Activated effector memory CD4-positive, alpha-beta T cell treated with Interleukin-2 at 50 U/mL for 16 hours (primary cell): ENCODE data around the gene RADIL.

Experiments used
- DNase-seq: peaks from one replicate; pipeline ENCODE4 v3.0.0-alpha.2; 2020

The RADIL gene

GRCh38 chr7:4825081-4825480 is 58.4 kb downstream of the RADIL start:
- DNase-seq, result no peak

- no peak for DNase-seq
These were observed 59.3 kb downstream of the RADIL start for GRCh38 chr7:4824120-4824775.

DNA sequence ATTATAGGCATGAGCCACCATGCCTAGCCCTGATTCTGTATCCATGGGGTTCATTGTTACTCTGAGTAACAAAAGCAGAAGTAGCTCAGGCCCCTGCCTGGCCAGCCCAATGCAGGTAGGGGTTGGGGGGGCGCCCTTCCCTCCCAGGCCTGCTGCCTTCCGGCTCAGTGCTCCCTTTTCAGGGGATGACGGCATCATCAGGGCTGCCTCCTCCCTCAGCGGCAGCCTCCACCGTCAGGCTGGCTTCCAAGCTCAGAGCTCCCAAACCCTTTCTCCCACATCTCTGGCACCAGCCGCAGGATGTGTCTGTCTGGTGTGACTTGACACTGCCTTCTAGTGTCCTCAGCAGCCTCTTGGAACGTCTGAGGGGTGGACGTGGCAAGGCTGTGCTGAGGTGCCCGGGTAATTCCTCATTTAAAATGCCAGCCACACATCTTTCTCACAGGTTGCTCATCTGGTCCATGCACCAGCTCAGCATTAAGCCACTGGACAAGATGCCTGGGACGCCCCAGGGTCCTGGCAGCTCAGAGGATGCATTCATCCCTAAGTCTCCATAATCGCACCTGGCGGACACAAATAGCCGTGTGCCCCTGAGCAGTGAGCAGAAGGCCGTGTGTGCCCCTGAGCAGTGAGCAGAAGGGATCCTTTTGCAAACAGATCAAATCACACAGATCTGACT is 59.9 kb downstream of the RADIL start:
- no peak for DNase-seq

DNA sequence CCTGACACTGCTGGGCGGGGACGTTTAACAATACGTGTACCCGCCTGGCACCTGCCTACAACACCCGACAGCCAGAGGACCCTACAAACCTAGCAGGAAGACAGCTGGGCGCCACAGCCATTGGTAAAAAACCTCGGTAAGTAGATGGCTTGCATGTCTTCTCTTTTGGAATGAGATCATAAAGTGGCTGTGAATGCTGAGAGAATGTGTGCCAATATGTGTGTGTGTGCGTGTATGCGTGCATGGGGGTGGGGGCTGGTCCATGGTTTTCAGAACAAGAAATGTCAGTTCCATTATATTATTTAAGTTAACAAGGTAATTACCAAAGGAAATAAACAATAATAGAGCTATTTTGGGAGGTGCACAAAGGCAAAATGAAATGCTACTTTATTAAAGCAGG is 60.8 kb downstream of the RADIL start:
- DNase-seq, result no peak

- DNase-seq, result no peak
These were observed 62.5 kb downstream of the RADIL start for GRCh38 chr7:4820967-4821471.

GRCh38 chr7:4820405-4820966 is 63.0 kb downstream of the RADIL start:
- DNase-seq, result no peak

DNA sequence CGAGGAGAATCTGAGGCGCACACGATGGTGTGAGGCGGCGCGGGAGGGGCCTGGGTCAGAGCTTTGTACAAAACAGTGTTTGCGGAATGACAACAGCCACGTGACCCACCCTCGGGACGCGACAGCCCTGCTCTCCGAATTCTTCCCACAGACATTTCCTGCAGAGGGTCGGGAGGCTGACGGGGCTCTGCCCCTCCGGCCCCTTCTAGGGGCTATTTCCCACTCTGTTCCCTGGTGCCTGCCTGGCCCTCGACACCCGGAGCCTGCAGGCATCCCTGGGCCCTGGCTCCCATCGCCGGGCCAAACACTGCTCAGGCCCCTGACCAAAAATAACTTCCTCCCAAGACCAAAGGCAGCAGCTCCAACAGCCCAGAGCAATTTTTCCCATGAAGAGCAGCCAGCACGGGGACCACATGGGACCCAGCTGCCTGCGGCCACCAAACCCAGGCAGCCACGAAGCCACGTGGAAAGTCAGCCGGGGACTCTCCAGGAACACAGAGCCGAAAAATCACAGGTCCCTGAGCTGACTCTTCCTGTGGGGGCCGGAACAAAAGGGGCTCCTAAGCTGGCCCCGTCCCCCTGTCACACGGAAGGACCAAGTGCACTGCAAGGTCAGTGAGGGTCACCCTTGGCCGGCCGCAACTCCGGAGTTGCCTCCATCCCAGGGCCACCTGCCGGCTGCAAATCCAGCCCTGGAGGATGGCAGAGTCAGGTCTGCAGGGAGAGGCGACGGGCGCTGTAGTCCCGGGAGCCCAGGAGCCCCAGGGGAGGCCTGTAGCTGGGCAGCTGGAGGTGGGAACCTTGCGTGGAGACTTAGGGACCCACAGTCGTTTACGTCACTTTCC is 63.7 kb downstream of the RADIL start:
- DNase-seq, result no peak

DNA sequence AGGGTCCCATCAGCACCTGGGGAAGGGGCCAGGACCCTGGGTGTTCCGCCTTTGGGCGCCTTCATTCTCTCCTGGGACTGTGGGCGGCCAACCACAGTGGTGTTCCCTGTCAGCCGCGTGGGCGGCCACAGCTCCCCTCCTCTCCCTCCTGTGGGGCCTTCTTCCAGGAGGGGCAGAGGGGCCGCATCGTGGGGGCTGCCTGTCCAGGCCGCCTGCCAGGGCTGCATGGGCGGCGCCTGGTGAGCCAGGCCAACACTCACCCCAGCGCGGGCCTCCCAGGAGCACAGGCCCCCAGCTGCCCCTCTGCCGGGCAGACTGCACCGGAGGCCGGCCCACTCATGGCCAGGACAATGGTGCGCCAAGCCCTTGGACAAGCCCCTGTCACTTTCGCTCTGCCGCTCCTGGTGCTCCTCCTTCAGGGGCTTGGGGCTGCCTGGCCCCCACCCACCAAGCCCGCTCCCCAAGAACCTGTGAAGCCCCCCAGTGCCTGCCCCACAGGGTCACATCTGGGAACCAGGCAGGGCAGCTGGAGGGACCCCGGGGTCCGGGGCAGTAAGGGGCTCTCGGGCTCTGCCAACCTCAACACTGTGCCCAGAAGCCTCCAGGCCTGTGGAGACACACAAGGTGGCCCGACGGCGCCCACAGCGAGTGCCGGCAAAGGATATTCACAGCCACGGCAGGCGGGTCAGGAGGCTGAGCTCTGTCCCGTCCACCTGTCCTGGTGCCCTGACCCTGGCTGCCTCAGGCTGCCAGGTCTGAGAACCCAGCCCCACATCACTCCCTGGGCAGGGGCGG is 65.3 kb downstream of the RADIL start:
- no peak for DNase-seq

DNA sequence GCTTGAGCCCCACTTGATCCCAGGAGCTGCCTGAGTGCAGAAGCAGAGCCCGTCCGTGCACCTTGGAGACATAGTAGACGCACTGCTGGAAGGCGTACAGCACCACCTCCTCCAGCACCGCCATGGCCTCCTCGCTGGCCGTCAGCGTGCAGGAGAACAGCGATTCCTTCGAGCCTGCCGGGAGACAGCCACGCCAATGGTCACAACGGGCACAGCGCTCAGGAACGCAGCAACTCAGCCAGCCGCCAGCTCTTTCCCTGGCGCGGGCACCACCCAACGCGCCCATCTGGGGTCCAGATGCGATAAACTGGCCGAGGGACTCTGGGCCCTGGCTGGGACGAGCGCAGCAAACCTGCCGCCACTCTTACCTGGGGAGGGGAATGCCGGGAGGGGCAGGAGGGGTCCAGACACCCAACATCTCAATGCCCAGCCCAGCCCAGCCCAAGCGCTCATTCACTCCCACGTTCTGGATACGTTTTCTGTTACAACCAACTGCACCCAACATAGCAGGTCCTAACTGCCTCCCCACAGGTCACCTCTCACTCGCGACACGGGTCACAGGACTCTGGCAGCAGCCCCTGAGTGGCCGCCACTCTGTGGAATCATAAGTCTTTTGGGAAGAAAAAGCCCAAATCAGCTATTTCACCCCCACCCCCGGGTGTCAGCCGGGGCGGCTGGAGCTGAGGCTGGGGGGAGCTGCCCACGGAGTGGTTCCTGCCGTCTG is 66.2 kb downstream of the RADIL start:
- no peak for DNase-seq

- no peak for DNase-seq
These were observed 67.0 kb downstream of the RADIL start for GRCh38 chr7:4816419-4817080.

- DNase-seq, result no peak
These were observed 67.7 kb downstream of the RADIL start for GRCh38 chr7:4815609-4816418.

DNA sequence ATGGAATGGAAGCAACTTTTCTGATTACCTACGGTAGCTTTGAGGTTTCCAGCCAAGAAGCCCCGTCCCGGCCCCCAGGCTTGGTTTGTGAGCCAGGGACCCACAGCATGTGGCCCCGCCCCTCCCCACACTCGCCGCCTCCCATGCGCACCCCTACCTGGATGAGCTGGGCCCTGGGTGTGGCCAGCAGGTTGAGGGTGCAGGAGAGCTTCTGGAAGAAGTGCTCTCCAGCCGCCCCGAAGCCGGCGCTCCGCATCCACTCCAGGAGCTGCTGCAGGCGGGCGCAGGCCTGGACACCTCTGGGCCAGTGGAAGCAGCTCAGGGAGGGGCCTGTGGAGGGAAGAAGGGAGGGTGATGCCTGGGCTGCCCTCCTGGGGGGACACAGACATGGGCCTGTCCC is 68.4 kb downstream of the RADIL start:
- no peak for DNase-seq

DNA sequence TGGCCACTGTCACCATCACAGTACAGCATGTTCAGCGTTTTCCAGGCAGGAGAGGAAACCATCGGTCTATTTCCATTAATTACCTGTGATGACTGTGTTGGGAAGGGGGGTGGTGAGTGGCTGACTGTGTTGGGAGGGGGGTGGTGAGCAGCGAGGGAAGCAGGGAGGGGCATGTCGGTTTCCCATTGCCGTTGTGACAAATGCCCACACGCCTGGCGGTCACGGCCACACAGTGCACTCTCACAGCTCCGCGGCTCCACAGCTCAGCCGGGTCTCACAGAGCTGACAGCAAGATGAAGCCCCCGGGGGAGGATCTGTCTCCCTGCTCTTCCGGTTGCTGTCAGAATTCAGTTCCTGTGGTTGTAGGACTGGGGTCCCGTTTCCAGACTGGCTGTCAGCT is 69.1 kb downstream of the RADIL start:
- DNase-seq, result no peak

- no peak for DNase-seq
These were observed 73.8 kb downstream of the RADIL start for GRCh38 chr7:4809666-4810065.

DNA sequence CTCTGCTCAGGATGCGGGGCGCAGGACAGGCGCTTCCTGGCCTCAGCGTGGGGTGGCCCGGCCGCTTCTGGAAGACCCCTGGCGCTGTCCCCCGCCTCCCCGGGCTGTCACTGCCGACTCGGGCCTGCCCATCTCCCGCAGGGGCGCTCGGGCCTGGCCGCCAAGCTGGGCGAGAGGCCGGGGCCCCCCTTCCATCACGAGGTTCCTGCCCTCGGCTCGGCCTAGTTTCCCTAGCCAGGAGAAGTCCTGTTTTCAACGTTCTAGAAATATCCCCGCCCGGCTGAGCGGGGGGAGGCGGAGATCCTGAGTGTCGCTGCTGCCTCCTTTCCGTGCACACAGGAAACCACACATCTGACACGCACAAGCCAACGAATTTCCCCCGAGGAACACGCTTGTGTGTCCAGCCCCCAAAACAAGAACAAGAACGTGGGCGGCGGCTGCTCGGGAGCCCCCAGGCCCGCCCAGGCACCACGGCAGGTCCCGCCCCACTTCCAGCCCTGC is 74.4 kb downstream of the RADIL start:
- no peak for DNase-seq

DNA sequence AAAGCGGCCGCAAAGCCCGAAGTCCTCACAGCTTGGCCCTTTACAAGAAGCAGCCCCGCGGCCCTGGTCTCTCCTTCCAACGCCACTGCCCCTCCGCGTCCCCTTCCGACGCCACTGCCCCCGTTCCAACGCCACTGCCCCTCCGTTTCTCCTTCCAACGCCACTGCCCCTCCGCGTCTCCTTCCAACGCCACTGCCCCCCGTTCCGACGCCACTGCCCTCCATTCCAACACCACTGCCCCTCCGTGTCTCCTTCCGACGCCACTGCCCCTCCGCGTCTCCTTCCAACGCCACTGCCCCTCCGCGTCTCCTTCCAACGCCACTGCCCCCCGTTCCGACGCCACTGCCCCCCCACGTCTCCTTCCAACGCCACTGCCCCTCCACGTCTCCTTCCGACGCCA is 75.0 kb downstream of the RADIL start:
- no peak for DNase-seq

DNA sequence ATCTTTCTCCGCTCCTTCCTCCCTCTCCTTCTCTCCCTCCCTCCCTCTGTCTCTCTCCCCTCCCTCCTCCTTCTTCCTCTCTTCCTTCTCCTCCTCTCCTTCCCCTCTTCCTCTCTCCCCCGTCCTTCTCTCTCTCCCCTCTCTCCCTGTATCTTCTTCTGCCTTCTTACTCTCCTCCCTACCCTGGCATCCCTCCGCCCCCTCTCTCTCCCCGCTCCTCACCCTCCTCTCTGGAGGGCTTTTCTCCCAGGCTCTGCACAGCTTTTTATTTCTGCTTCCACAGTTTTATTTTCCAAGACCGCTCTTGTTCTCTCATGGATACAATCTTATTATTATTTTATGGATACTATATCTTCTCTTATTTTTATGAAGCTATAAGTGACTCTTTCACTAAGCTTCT is 75.5 kb downstream of the RADIL start:
- DNase-seq, result no peak

- DNase-seq, result no peak
These were observed 75.9 kb downstream of the RADIL start for GRCh38 chr7:4807598-4808016.

DNA sequence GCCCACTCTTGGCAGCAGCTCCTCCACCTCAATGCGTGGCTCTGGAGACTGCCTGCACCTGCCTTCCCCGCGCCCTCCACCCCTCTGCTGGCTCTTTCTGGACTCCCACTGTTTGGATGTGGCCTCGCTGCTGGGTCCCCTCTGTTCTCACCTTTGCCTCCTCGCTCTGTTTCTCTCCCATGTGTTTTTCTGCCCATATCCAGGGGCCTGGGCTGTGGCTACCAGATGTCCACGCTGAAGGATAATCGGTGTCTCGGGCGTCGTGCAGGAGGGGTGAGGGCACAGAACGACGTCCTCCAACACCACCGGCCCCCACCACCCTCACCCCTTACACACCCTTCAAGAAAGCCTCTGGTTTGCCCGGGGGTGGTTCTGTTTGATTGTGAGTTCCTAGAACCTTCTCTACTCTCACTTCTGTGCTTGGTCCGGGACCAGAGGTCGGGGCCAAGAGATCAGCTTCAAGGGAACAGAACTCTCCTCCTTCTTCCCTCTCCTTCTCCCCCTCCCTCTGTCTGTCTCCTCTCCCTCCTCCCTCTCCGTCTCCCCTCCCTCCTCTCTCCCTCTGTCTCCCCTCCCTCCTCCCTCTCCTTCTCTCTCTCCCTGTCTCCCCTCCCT is 76.4 kb downstream of the RADIL start:
- DNase-seq, result no peak

- no peak for DNase-seq
These were observed 77.6 kb downstream of the RADIL start for GRCh38 chr7:4805984-4806300.
